ENCODE results near the gene AGAP4.
"Not testable (repeated sequence)": the region's sequence is repeated elsewhere in the genome, so short reads cannot be mapped to it uniquely, and the experiment has no call there.

GRCh38 chr10:45889539-45890230 is 42.4 kb upstream of the AGAP4 start:
- not testable (repeated sequence) for TF ChIP-seq POLR2AphosphoS5, POLR2A (IDR thresholded peaks at IDR 0.05; ENCODE audit: low read depth, low read length)

All from GM12892 (cell line).